ENCODE data around the gene NUP50. TPM values are rescaled to one million over a fixed set of nuclear protein-coding genes. Genes with fewer than 3 reads are reported as not detected.
A peak's percentile ranks its signal among the peaks of the same experiment; 100 is the strongest.

The NUP50 gene
- total and polyA plus RNA-seq, 5 experiments from 2014 or later: 45.2 to 111 (median 73.1) TPM

- POLR2A ChIA-PET: no interaction called here
Observed at GRCh38 chr22:45229181-45229580, 65.5 kb downstream of the NUP50 start.

GRCh38 chr22:45230026-45230721 lies 66.4 kb downstream of the NUP50 start:
- ATAC-seq (no peak), DNase-seq (no peak)
- H3K4me1 Mint-ChIP-seq: peaks cover 17 to 74% (median 46%) of the 10 kb centered on the region in 4 donors
- peak overlapping the region in 2 of 10 donors; percentile 53 to 72 for H3K27ac Mint-ChIP-seq
- H3K9me3 Mint-ChIP-seq: no peaks in the 10 kb centered on the region
- H3K27me3 Mint-ChIP-seq: no peaks in the 10 kb centered on the region
- peaks cover 0 to 2% (median 0%) of the 10 kb centered on the region in 3 donors for H3K36me3 Mint-ChIP-seq
- POLR2A ChIA-PET: no interaction called here
- H3K4me3 Mint-ChIP-seq: no peak overlapping the region

More at GRCh38 chr22:45229181-45229580, 65.5 kb downstream of the NUP50 start:
- Mint-ChIP-seq H3K27me3 (no peaks in the 10 kb centered on the region), H3K4me3 (no peak overlapping the region), H3K36me3 (peaks cover 0 to 2% (median 0%) of the 10 kb centered on the region in 3 donors), H3K4me1 (peaks cover 19 to 69% (median 46%) of the 10 kb centered on the region in 4 donors), H3K27ac (peak overlapping the region in 1 of 10 donors; percentile 81), H3K9me3 (no peaks in the 10 kb centered on the region)
- no peak for DNase-seq
- no peak for ATAC-seq

GRCh38 chr22:45231293-45231692 lies 67.6 kb downstream of the NUP50 start:
- POLR2A ChIA-PET: no interaction called here
- Mint-ChIP-seq H3K4me1 (peaks cover 15 to 77% (median 49%) of the 10 kb centered on the region in 4 donors), H3K9me3 (no peaks in the 10 kb centered on the region), H3K4me3 (no peak overlapping the region), H3K27ac (peak overlapping the region in 1 of 10 donors; percentile 70), H3K36me3 (peaks cover 0 to 2% (median 0%) of the 10 kb centered on the region in 3 donors), H3K27me3 (no peaks in the 10 kb centered on the region)
- DNase-seq: no peak
- no peak for ATAC-seq

GRCh38 chr22:45233386-45233785 lies 69.7 kb downstream of the NUP50 start:
- peaks cover 0 to 9% (median 4%) of the 10 kb centered on the region in 3 donors for H3K36me3 Mint-ChIP-seq
- peak overlapping the region in 1 of 10 donors; percentile 41 for H3K4me3 Mint-ChIP-seq
- H3K27ac Mint-ChIP-seq: peak overlapping the region in 1 of 10 donors; percentile 50
- no peak for DNase-seq
- no peaks in the 10 kb centered on the region for H3K27me3 Mint-ChIP-seq
- POLR2A ChIA-PET: interaction anchor here (0.6 kb wide), 1 partner anchor 749 kb away, joined by 3 read pairs; no protein-coding TSS in a partner anchor
- no peak for ATAC-seq
- peaks cover 16 to 76% (median 45%) of the 10 kb centered on the region in 4 donors for H3K4me1 Mint-ChIP-seq
- no peaks in the 10 kb centered on the region for H3K9me3 Mint-ChIP-seq

- Mint-ChIP-seq H3K4me3 (peak overlapping the region in 1 of 10 donors; percentile 41), H3K4me1 (peaks cover 16 to 79% (median 48%) of the 10 kb centered on the region in 4 donors), H3K27ac (peak overlapping the region in 2 of 10 donors; percentile 55 to 59), H3K27me3 (no peaks in the 10 kb centered on the region), H3K36me3 (peaks cover 0 to 11% (median 4%) of the 10 kb centered on the region in 3 donors), H3K9me3 (no peaks in the 10 kb centered on the region)
- ATAC-seq (no peak), DNase-seq (no peak)
- POLR2A ChIA-PET: interaction anchor here (0.6 kb wide), 1 partner anchor 750 kb away, joined by 3 read pairs; no protein-coding TSS in a partner anchor
Observed at GRCh38 chr22:45233827-45234226, 70.1 kb downstream of the NUP50 start.

- peak in 4 of 10 donors; percentile 10 to 71 (median 35) for DNase-seq
- no peaks in the 10 kb centered on the region for H3K27me3 Mint-ChIP-seq
- peak overlapping the region in 9 of 10 donors; percentile 6 to 72 (median 56) for H3K4me3 Mint-ChIP-seq
- no peaks in the 10 kb centered on the region for H3K9me3 Mint-ChIP-seq
- H3K4me1 Mint-ChIP-seq: peaks cover 19 to 82% (median 59%) of the 10 kb centered on the region in 4 donors
- POLR2A ChIA-PET: interaction anchor here (1.1 kb wide), 1 partner anchor 71 kb away, joined by 3 read pairs; the partner anchor contains the start of gene NUP50
- peak; percentile 68 to 73 for ATAC-seq
- H3K27ac Mint-ChIP-seq: peak overlapping the region in 7 of 10 donors; percentile 15 to 87 (median 73)
- peaks cover 0 to 11% (median 4%) of the 10 kb centered on the region in 3 donors for H3K36me3 Mint-ChIP-seq
Observed at GRCh38 chr22:45235101-45235777, 71.5 kb downstream of the NUP50 start.

- Mint-ChIP-seq H3K9me3 (no peaks in the 10 kb centered on the region), H3K4me1 (peaks cover 19 to 82% (median 61%) of the 10 kb centered on the region in 4 donors), H3K36me3 (peaks cover 0 to 11% (median 4%) of the 10 kb centered on the region in 3 donors), H3K27me3 (no peaks in the 10 kb centered on the region), H3K4me3 (peak overlapping the region in 8 of 10 donors; percentile 5 to 72 (median 60)), H3K27ac (peak overlapping the region in 5 of 10 donors; percentile 15 to 87 (median 78))
- ATAC-seq (no peak), DNase-seq (no peak)
- POLR2A ChIA-PET: interaction anchor here (1.3 kb wide), 1 partner anchor 72 kb away, joined by 4 read pairs; the partner anchor contains the start of gene NUP50
Observed at GRCh38 chr22:45235851-45236342, 72.2 kb downstream of the NUP50 start.

GRCh38 chr22:45237065-45237990 lies 73.6 kb downstream of the NUP50 start:
- ATAC-seq: no peak
- Mint-ChIP-seq H3K27me3 (no peaks in the 10 kb centered on the region), H3K9me3 (no peaks in the 10 kb centered on the region), H3K4me1 (peaks cover 23 to 84% (median 66%) of the 10 kb centered on the region in 4 donors), H3K4me3 (peak overlapping the region in 4 of 10 donors; percentile 4 to 39 (median 22)), H3K27ac (peak overlapping the region in 2 of 10 donors; percentile 26 to 43), H3K36me3 (peaks cover 0 to 11% (median 4%) of the 10 kb centered on the region in 3 donors)
- POLR2A ChIA-PET: interaction anchor here (1.3 kb wide), 1 partner anchor 74 kb away, joined by 4 read pairs; the partner anchor contains the start of gene NUP50
- DNase-seq: no peak

Small RNAs within 50 kb of the gene (microRNA-seq; reads per million reads assigned to microRNA genes)
- 2.7 reads per million for gene MIR1249 (ENCODE audit: borderline microRNAs expressed)

Other genes starting within 250 kb of the NUP50 start
- gene PHF21B, start 153.9 kb upstream of the NUP50 start, total RNA-seq: not detected
- not detected for gene PHF21B, start 153.9 kb upstream of the NUP50 start, polyA plus RNA-seq
- gene KIAA0930, start 77.0 kb downstream of the NUP50 start, total RNA-seq: 10 to 100 TPM; 28.5 to 29.1 TPM
- gene KIAA0930, start 77.0 kb downstream of the NUP50 start, polyA plus RNA-seq: 1 to 10 TPM in 2 of 3 donors, under 1 TPM in 1; 0.87 to 2.9 (median 2.6) TPM
- gene UPK3A, start 121.0 kb downstream of the NUP50 start, total RNA-seq: not detected
- gene UPK3A, start 121.0 kb downstream of the NUP50 start, polyA plus RNA-seq: not detected
- 10 to 100 TPM; 82.8 to 88.5 TPM for gene FAM118A, start 146.0 kb downstream of the NUP50 start, total RNA-seq
- gene FAM118A, start 146.0 kb downstream of the NUP50 start, polyA plus RNA-seq: 10 to 100 TPM; 33.2 to 67.8 (median 48.1) TPM
- gene SMC1B, start 249.7 kb downstream of the NUP50 start, total RNA-seq: under 1 TPM in 1 of 2 experiments, not detected in 1; 0.16 TPM
- not detected for gene SMC1B, start 249.7 kb downstream of the NUP50 start, polyA plus RNA-seq
- gene RIBC2, start 249.8 kb downstream of the NUP50 start, total RNA-seq: not detected
- gene RIBC2, start 249.8 kb downstream of the NUP50 start, polyA plus RNA-seq: not detected